ENCODE results near the gene ALDOB. TPM values are rescaled to one million over a fixed set of nuclear protein-coding genes. Genes with fewer than 3 reads are reported as not detected.
"Not testable (repeated sequence)": the region's sequence is repeated elsewhere in the genome, so short reads cannot be mapped to it uniquely, and the experiment has no call there.

Gene ALDOB
- total RNA-seq, 2 donors from 2014 or later: 23.4 to 86.6 TPM

DNA sequence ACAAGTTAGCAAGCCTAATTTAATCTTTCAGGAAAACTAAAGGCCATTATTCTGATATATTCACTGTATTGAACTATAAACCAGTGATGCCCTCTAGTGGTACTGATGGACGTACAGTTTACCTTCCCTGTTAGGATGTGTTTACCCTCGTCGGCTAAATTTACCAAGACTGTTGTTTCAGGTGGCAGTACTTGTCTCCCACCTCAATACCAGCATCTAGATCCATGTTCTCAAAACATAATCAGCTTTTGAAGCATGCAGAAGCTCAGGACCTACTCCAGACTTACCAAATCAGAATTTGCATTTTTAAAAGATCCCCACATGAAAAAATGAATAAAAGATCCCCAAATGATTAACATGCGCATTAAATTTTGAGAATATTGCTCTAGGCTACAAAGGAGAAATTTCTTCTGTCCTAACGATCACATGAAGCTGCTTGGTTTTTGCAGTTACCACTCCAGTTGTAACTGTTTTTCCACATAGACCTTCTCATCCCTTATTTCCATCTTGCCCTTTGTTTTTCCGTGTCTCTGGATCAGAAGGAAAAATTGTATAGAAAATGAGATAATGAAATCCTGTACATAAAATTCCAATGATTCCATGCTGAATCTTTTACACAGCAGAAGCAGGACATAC, 47.6 kb downstream of the ALDOB start:
- no peaks in the 10 kb centered on the region for H3K9me3 ChIP-seq
- peaks cover 7% of the 10 kb centered on the region for H3K4me1 ChIP-seq
- TF ChIP-seq, protein P1, sequence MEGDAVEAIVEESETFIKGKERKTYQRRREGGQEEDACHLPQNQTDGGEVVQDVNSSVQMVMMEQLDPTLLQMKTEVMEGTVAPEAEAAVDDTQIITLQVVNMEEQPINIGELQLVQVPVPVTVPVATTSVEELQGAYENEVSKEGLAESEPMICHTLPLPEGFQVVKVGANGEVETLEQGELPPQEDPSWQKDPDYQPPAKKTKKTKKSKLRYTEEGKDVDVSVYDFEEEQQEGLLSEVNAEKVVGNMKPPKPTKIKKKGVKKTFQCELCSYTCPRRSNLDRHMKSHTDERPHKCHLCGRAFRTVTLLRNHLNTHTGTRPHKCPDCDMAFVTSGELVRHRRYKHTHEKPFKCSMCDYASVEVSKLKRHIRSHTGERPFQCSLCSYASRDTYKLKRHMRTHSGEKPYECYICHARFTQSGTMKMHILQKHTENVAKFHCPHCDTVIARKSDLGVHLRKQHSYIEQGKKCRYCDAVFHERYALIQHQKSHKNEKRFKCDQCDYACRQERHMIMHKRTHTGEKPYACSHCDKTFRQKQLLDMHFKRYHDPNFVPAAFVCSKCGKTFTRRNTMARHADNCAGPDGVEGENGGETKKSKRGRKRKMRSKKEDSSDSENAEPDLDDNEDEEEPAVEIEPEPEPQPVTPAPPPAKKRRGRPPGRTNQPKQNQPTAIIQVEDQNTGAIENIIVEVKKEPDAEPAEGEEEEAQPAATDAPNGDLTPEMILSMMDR (IDR thresholded peaks at IDR 0.05): peak in 6 of 7 experiments; percentile 40 to 74 (median 64)
- no peak for TF ChIP-seq POLR2A (IDR thresholded peaks at IDR 0.05)
- ATAC-seq: peak; percentile 90
- no peaks in the 10 kb centered on the region for H3K27me3 ChIP-seq
- WGBS, 2 donors: 44 to 48% methylated on average over 6 of the region's 6 CpGs
- H3K4me3 ChIP-seq: no peak overlapping the region
- peak in 3 of 4 donors; percentile 28 to 63 (median 32) for DNase-seq
- intact Hi-C loops (cut with DNase I): no loop called here
- H3K36me3 ChIP-seq (replicated peaks in 1 of 2; ENCODE audit: insufficient read depth in 1 of 2, low read depth in 2 of 2): peaks cover 0 to 7% of the 10 kb centered on the region in 2 donors
- peak overlapping the region in 1 of 4 donors; percentile 4 for H3K27ac ChIP-seq

DNA sequence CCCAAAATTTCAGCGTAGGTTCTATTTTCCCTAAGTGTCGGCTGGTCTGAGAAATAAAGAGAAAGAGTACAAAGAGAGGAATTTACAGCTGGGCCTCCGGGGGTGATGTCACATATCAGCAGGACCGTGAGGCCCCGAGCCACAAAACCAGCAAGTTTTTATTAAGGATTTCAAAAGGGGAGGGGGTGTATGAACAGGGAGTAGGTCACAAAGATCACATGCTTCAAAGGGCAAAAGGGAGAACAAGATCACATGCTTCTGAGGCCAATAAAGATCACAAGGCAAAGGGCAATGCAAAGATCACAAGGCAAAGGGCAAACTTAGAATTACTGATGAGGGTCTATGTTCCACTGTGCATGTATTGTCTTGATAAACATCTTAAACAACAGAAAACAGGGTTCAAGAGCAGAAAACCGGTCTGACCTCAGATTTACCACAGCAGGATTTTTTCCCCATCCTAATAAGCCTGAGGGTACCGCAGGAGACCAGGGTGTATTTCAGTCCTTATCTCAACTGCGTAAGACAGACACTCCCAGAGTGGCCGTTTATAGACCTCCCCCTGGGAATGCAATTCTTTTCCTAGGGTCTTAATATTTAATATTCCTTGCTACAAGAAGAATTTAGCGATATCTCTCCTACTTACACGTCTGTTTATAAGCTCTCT, 50.6 kb downstream of the ALDOB start, which contains the start of gene BAAT:
Gene BAAT (minus strand): TSS at position 134 of the 664 bp plus-strand sequence. CDS start 13,602 bp downstream, outside the sequence.
- DNase-seq; intact Hi-C loops (cut with DNase I); H3K4me3 ChIP-seq; H3K9me3 ChIP-seq; ATAC-seq; H3K36me3 ChIP-seq (replicated peaks in 1 of 2; ENCODE audit: insufficient read depth in 1 of 2, low read depth in 2 of 2); H3K27me3 ChIP-seq: not testable (repeated sequence)
- peak within 1 kb of the TSS in 1 of 4 donors; percentile 49 for H3K27ac ChIP-seq
- WGBS, 2 donors: 93 to 96% methylated on average over 11 of the region's 11 CpGs
- peaks cover 11% of the 10 kb centered on the region for H3K4me1 ChIP-seq

DNA sequence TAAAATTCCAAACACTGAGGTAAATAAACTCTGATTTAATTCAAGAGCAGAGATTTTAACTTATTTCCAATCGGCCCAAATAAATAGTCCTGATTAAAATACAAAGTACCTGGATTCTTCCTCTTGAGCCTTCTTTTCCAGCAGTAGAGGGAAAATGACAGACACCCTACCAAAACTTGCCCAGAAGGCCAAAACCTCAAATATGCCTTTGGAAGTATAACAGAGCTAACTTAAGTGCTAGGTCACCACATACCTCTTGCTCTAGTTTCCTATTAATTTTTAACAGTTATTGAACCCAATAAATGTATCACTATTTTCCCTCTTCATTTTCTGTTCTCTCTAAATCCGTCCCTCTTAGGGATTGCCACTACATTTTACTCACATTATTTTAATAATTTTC, 52.2 kb downstream of the ALDOB start:
- ATAC-seq (peak; percentile 70), DNase-seq (no peak)
- H3K9me3 ChIP-seq: no peaks in the 10 kb centered on the region
- H3K4me3 ChIP-seq: no peak overlapping the region
- intact Hi-C loops (cut with DNase I): no loop called here
- TF ChIP-seq POLR2A (IDR thresholded peaks at IDR 0.05): no peak
- TF ChIP-seq, protein P1 (IDR thresholded peaks at IDR 0.05): no peak
- H3K27ac ChIP-seq: peak overlapping the region in 2 of 4 donors; percentile 48 to 49
- H3K36me3 ChIP-seq (replicated peaks in 1 of 2; ENCODE audit: insufficient read depth in 1 of 2, low read depth in 2 of 2): no peaks in the 10 kb centered on the region
- H3K4me1 ChIP-seq: peaks cover 10% of the 10 kb centered on the region
- no peaks in the 10 kb centered on the region for H3K27me3 ChIP-seq
- 38 to 41% methylated on average over 2 of the region's 2 CpGs for WGBS, 2 donors

DNA sequence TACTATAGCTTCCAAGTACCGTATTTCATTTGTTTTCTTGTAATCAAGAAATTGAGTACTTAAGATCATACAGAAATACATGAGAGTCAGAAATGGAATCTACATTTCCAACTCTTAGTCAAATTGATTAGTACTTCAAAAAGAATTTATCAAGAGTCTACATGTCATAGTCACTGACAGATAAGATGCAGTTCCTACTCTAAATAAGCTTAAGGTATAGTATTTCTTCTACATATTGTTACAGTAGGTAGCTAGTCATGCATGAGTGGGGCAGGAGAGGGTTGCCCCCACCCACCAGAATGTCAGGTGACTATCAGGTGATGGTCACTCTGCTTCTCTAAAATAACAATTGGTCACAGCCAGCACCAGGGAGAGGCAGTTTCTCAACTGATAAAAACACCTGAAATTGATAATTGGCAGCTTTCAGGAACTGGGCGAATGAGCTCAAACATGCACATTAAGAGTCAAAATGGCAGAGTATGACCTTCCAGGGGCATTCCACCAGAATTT, 53.7 kb downstream of the ALDOB start:
- Histone ChIP-seq H3K4me3 (no peak overlapping the region), H3K9me3 (no peaks in the 10 kb centered on the region), H3K36me3 (replicated peaks in 1 of 2; ENCODE audit: insufficient read depth in 1 of 2, low read depth in 2 of 2) (no peaks in the 10 kb centered on the region), H3K4me1 (peaks cover 4% of the 10 kb centered on the region), H3K27me3 (no peaks in the 10 kb centered on the region), H3K27ac (no peak overlapping the region)
- intact Hi-C loops (cut with DNase I): no loop called here
- WGBS, 2 donors: 57 to 65% methylated on average over 2 of the region's 2 CpGs
- ATAC-seq (no peak), DNase-seq (no peak)
- TF ChIP-seq, protein P1 (IDR thresholded peaks at IDR 0.05): no peak
- TF ChIP-seq POLR2A (IDR thresholded peaks at IDR 0.05): no peak

DNA sequence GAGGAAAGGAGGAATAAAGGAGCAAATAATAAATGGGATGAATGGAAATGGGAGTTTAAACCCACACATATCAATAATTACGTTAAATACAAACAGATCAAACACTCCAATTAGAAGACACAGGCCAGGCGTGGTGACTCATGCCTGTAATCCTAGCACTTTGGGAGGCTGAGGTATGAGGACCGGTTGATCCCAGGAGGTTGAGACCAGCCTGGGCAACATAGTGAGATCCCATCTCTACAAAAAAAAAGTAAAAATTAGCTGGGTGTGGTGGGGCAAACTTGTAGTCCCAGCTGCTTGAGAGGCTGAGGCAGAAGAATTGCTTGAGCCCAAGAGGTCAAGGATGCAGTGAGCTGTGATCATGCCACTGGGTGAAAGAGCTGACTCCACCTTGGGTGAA, 54.5 kb downstream of the ALDOB start:
- Histone ChIP-seq H3K9me3 (no peaks in the 10 kb centered on the region), H3K4me1 (peaks cover 4% of the 10 kb centered on the region), H3K36me3 (replicated peaks in 1 of 2; ENCODE audit: insufficient read depth in 1 of 2, low read depth in 2 of 2) (no peaks in the 10 kb centered on the region), H3K4me3 (no peak overlapping the region), H3K27ac (no peak overlapping the region), H3K27me3 (no peaks in the 10 kb centered on the region)
- WGBS, 2 donors: 81 to 97% methylated on average over 3 of the region's 3 CpGs
- no peak for TF ChIP-seq POLR2A (IDR thresholded peaks at IDR 0.05)
- TF ChIP-seq, protein P1 (IDR thresholded peaks at IDR 0.05): no peak
- ATAC-seq: no peak
- intact Hi-C loops (cut with DNase I): no loop called here
- DNase-seq: no peak
